ENCODE measurements around the gene LEMD3.
A peak's percentile ranks its signal among the peaks of the same experiment; 100 is the strongest.

DNA sequence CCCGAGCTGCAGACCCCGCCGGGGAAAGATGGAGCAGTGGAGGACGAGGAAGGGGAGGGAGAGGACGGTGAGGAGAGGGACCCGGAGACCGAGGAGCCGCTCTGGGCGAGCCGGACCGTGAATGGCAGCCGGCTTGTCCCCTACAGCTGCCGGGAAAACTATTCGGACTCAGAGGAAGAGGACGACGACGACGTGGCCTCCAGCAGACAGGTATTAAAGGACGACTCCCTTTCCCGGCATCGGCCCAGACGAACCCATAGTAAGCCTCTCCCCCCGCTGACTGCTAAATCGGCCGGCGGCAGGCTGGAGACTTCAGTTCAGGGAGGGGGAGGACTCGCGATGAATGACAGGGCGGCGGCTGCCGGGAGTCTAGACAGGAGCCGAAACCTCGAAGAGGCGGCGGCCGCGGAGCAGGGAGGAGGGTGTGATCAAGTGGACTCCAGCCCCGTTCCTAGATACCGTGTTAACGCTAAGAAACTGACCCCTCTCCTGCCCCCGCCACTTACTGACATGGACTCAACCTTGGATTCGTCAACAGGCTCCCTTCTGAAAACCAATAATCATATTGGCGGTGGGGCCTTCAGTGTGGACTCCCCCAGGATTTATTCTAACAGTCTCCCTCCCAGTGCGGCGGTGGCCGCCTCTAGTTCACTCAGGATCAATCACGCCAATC is 962 bp downstream of the LEMD3 start:
- TF ChIP-seq EP300 (IDR thresholded peaks at IDR 0.05), result peak in 1 of 2 donors; percentile 18
- TF ChIP-seq, protein P1, sequence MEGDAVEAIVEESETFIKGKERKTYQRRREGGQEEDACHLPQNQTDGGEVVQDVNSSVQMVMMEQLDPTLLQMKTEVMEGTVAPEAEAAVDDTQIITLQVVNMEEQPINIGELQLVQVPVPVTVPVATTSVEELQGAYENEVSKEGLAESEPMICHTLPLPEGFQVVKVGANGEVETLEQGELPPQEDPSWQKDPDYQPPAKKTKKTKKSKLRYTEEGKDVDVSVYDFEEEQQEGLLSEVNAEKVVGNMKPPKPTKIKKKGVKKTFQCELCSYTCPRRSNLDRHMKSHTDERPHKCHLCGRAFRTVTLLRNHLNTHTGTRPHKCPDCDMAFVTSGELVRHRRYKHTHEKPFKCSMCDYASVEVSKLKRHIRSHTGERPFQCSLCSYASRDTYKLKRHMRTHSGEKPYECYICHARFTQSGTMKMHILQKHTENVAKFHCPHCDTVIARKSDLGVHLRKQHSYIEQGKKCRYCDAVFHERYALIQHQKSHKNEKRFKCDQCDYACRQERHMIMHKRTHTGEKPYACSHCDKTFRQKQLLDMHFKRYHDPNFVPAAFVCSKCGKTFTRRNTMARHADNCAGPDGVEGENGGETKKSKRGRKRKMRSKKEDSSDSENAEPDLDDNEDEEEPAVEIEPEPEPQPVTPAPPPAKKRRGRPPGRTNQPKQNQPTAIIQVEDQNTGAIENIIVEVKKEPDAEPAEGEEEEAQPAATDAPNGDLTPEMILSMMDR (IDR thresholded peaks at IDR 0.05), result no peak

All from tibial nerve (tissue), 4 donors.